GM18909 (cell line): ENCODE results near the gene OBP2B.
"Not testable (repeated sequence)": the region's sequence is repeated elsewhere in the genome, so short reads cannot be mapped to it uniquely, and the experiment has no call there.

ENCODE experiments used
- ATAC-seq: cut with Tn5 transposase; IDR thresholded peaks from one replicate; pipeline ENCODE4 v1.9.1; 2021; ENCODE audit warnings: mild to moderate bottlenecking; ENCODE audit not compliant: unreplicated experiment, poor library complexity

Gene OBP2B

DNA sequence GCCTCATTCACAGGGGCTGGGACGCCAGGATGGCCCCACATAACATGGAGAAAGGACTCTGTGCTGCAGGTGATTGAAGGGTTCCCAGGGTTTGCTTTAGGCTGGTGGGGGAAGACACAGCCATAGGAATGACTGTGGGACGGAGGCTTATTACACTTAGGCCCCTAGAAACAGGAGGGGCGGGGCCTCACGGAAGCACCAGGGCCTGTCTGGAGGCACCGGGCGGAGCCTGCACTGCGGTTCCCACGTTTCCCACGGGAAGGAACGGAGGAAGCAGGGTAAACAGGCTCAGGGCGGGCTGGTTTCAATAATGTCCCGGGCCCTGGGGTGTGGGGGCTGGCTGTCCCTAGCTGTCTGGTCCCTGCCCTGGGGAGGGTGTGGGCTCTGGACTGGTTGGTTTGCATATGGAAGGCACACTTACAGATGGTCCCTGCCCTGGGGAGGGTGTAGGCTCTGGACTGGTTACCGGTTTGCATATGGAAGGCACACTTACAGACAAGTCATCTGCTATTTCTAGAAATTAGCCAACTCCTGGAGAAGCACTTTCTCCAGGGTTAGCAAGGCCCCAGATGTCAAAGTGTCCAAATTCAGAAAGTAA lies 14.2 kb upstream of the OBP2B start:
- ATAC-seq: not testable (repeated sequence)

DNA sequence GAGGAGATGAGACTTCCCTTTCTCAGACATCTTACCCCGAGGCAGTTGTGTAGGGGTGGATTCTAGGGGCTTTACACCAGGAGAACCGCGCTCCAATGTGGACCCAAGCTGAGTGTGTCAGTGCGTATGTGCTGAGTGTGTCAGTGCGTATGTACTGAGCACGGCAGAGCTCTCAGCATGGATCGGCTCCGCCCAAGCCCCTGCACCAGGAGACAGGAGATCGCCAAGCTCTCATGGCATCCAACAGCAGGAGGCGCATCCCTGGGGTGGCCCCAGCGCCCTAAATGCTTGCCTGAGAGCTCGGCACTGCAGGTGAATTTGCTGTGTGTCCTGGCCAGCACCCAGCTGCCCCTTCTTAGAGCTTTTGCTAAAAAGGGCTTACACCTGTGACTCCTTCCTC lies 12.9 kb upstream of the OBP2B start:
- ATAC-seq: not testable (repeated sequence)

GRCh38 chr9:133221177-133221809 lies 12.2 kb upstream of the OBP2B start:
- no peak for ATAC-seq

DNA sequence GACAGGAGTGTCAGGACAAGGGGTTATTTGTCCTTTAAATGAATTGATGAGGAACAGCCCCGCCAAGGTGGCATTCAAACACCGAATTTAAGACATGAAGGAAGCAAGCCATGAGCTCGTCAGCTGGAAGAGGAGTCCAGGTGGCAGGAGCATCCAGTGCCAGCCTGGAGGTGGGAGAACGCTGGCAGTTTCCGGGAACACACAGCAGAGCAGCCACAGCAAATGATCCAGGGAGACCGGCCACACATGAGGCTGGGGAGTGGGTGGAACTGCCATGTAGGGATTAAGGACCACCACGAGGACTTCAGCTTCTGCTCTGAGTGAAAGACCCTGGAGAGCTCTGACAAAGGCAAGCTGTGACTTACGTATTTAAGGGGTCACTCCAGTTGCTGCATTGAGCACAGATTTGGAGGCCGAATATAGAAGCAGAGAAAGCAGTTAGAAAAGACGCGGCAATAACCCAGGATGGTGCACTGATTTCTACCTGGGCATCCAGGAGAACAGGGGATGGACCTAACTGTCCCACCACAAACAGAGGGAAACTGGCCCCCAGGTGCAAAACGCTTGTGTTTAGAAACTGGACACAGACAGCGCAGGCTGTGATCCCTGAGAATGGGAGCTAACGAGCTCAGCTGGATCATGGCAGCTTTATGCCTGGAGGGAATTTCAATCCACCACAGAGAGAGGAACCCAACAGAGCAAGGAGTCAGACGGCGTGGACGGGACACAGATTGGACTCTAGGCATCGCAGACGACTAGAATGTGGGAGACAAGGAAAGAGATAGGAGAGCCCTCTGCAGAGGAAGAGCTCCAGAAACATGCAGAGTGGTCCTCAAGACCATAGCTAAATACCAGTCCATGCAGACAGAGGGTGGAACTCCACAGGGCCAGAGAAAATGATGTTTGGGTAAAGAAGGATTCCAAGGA lies 9.3 kb upstream of the OBP2B start:
- not testable (repeated sequence) for ATAC-seq

- not testable (repeated sequence) for ATAC-seq
Observed at GRCh38 chr9:133217333-133217988, 8.4 kb upstream of the OBP2B start.

- not testable (repeated sequence) for ATAC-seq
Observed at GRCh38 chr9:133214276-133214675, 5.2 kb upstream of the OBP2B start.

DNA sequence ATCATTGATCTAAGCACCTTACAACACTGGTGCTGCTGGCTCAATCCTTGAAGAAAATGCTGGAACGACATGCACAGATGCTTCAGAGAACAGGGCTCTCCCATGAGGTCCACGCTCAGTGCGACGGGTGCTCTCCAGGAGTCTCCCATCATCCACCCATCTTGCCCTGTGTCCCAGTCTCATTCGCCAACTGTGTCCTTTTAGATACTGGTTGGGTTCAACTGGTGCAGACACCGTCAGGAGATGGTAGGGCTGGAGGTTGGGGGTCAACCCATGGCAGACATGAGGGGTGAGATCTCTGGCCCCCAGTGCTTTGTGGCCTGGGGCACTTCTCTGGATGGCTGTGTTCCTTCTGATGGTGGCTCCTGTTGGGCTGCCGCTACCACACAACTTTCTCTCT lies 1.6 kb upstream of the OBP2B start:
- no peak for ATAC-seq

- no peak for ATAC-seq
Observed at GRCh38 chr9:133210202-133210532, 1.1 kb upstream of the OBP2B start.

DNA sequence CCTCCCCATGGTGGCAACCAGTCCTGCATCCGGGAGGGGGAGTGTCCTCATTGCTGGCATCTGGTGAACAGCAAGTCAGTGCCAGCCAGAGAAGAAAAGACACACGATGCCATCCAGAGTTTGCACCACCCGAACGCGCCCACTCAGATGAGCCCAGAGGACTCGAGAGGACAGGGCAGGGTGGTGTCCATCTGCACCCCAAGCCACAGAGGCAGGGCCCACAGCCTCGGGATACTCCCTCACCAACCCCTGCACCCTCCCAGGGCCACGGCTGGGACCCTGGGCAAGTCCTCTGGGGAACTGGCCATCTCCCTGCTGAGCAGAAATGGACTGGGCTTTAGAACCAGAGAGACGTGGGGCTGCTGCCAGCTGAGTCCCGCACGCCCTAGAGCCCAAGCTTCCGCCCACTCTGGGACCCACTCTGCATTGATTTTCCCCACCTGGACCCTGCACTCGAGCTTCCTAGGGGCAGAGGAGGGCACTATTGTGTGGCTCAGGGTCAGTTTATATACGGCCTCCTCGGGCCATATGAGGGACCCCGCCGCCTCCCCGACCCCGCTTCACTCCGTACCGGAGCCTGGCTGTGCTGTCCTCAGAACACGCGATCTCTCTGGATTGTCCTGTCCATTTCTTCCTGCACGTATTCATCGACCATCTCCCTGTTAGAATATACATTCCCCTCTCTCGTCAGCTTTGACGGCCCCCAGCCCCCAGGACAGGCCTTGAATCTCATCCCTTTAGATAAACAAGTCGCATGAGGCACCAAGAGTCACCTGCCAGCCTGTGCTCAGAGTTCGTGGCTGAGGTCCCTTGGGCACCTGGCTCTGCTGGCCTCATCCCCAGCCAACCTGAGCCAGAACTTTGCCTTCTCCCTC lies 514 bp upstream of the OBP2B start:
- not testable (repeated sequence) for ATAC-seq

GRCh38 chr9:133208171-133208879 lies 725 bp downstream of the OBP2B start:
- ATAC-seq: not testable (repeated sequence)

GRCh38 chr9:133207540-133208170 lies 1.4 kb downstream of the OBP2B start:
- no peak for ATAC-seq

DNA sequence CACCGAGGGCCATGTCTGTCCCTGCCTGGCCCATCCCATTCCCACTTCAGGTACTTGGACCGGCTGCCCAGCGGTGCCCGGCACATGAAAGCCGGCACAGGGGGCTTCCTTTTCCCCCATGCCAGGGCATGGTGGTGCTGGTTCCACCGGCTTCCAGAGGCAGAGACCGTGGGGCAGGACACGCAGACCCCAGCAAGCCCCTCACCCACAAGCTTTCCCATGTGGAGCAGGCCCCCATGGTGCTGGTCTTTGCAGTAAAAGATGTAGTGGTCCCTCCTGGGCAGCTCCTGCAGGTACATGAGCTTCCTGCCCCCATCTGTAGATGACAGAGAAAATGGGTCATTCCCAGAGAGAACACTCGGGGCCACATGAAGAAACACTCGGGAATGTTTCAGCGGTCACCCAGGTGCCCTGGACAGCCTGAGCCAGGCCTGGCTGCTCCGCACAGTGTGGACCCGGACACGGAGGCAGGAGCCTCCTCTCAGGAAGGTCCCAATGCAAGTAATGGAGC lies 2.0 kb downstream of the OBP2B start:
- no peak for ATAC-seq

DNA sequence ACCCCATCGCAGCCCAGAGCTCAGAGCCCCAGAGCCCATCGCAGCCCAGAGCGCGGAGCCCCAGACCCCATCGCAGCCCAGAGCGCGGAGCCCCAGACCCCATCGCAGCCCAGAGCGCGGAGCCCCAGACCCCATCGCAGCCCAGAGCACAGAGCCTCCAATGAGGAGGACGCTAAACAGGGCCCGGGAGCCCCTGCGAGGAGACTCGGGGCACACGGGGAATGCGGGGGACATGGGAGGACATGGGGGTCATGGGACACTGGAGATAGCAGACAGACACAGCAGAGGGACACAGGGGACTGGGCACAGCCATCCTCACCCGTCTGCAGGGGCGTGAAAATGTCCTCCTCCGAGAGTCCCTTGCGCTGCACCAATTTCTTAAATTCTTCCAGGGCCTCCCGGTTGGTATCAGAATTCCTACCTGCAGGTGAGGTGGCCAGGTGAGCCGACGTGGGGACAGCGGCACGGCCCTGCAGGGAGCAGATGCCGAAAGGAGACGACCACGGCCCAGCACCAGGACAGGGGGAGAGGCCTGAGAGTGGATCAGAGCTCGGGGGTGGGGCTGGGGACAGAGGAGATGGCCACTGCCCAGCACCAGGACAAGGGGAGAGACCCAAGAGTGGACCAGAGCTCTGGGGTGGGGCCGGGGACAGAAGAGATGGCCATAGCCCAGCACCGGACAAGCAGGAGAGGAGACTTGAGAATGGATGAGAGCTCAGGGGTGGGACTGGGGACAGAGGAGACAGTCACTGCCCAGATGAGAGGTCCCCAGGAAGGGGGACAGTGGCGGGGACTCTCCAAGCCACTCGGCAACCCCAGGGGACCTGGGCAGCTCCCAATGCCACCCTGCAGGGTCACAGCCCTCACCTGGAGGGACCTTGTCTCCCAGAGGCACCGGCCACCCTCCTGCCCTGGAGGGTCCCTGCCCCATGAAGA lies 2.8 kb downstream of the OBP2B start:
- ATAC-seq: no peak

- not testable (repeated sequence) for ATAC-seq
Observed at GRCh38 chr9:133205481-133205887, 3.6 kb downstream of the OBP2B start.

DNA sequence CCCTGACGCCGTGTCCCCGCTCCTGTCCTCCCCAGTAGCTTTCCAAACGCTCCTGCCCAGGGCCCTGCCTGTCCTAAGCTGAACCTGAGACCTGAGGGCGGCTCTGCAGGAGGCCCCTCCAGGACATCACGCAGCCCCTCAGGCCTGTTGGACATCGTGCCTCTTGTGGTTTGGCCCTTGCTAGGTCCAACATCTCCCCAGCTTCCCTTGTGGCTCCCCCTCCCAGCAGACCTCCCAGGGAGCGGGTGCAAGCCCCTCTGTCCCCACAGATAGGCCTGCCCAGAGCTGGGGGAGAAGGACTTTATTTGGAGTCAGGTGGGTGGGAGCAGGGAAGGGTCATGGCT lies 4.1 kb downstream of the OBP2B start:
- ATAC-seq: no peak

GRCh38 chr9:133204335-133204992 lies 4.6 kb downstream of the OBP2B start:
- no peak for ATAC-seq

- no peak for ATAC-seq
Observed at GRCh38 chr9:133203506-133204075, 5.5 kb downstream of the OBP2B start.
